GM23338 (cell line): ENCODE data around the gene P3R3URF. TPM values are rescaled to one million over a fixed set of nuclear protein-coding genes. Genes with fewer than 3 reads are reported as not detected.
A peak's percentile ranks its signal among the peaks of the same experiment; 100 is the strongest.

Experiments
- ATAC-seq: fragments of 200-7000 bp; cut with Tn5 transposase; 3 replicates; pipeline ENCODE4 v1.9.1; 2020
- DNase-seq: peaks from one replicate; pipeline ENCODE4 v3.0.0-alpha.2; 2015; ENCODE audit warnings: low spot score
- H2AFZ ChIP-seq: fragments of 200-600 bp; sonication (generic); 2 replicates; pipeline ENCODE4 v1.8.0; 2016; ENCODE audit warnings: antibody characterized with exemption, mild to moderate bottlenecking, moderate library complexity
- H3F3A ChIP-seq: fragments of 200-600 bp; sonication (generic); replicated peaks from 2 replicates; pipeline ENCODE4 v1.8.0; 2017; ENCODE audit warnings: antibody characterized with exemption, mixed run types, low read depth
- H3K27ac ChIP-seq: fragments of 200-600 bp; sonication (generic); 2 replicates; pipeline ENCODE4 v1.6.1; 2016; ENCODE audit warnings: low read depth
- H3K27me3 ChIP-seq: fragments of 200-600 bp; sonication (generic); 2 replicates; pipeline ENCODE4 v1.8.0; 2016; ENCODE audit warnings: mild to moderate bottlenecking, mixed run types, moderate library complexity; ENCODE audit not compliant: insufficient read depth
- H3K36me3 ChIP-seq: fragments of 200-600 bp; sonication (generic); 2 replicates; pipeline ENCODE4 v1.8.0; 2016; ENCODE audit warnings: mild to moderate bottlenecking; ENCODE audit not compliant: insufficient read depth
- H3K4me1 ChIP-seq: fragments of 200-600 bp; sonication (generic); 2 replicates; pipeline ENCODE4 v1.8.0; 2016; ENCODE audit warnings: mild to moderate bottlenecking, moderate library complexity; ENCODE audit not compliant: insufficient read depth
- H3K4me2 ChIP-seq: fragments of 200-600 bp; sonication (generic); 2 replicates; pipeline ENCODE4 v1.7.1; 2017; ENCODE audit warnings: mixed run types
- H3K4me3 ChIP-seq: fragments of 200-600 bp; sonication (generic); 2 replicates; pipeline ENCODE4 v1.6.1; 2016; ENCODE audit warnings: mixed run types
- H3K79me2 ChIP-seq: fragments of 200-600 bp; sonication (generic); replicated peaks from 2 replicates; pipeline ENCODE4 v1.8.0; 2017; ENCODE audit warnings: mild to moderate bottlenecking; ENCODE audit not compliant: insufficient read depth
- H3K9me2 ChIP-seq: fragments of 200-600 bp; sonication (generic); 2 replicates; pipeline ENCODE4 v1.8.0; 2017; ENCODE audit not compliant: insufficient read depth
- H4K20me1 ChIP-seq: fragments of 200-600 bp; sonication (generic); replicated peaks from 2 replicates; pipeline ENCODE4 v1.8.0; 2017; ENCODE audit warnings: mild to moderate bottlenecking; ENCODE audit not compliant: insufficient read depth
- H3K27ac Mint-ChIP-seq: 2 replicates; pipeline ENCODE4 v1.8.0; 2020; ENCODE audit warnings: inconsistent platforms, mild to moderate bottlenecking, moderate library complexity, mixed read lengths
- H3K27me3 Mint-ChIP-seq: 3 replicates; pipeline ENCODE4 v1.8.0; 2022; ENCODE audit warnings: low read depth, mild to moderate bottlenecking, moderate library complexity, mixed read lengths, inconsistent platforms; ENCODE audit not compliant: insufficient read depth, poor library complexity
- H3K36me3 Mint-ChIP-seq: 3 replicates; pipeline ENCODE4 v1.8.0; 2021; ENCODE audit warnings: low read depth, mild to moderate bottlenecking, inconsistent platforms, moderate library complexity, mixed read lengths
- H3K4me1 Mint-ChIP-seq: 3 replicates; pipeline ENCODE4 v1.8.0; 2020; ENCODE audit warnings: mild to moderate bottlenecking, inconsistent platforms, mixed read lengths
- H3K4me3 Mint-ChIP-seq: 3 replicates; pipeline ENCODE4 v1.8.0; 2021; ENCODE audit warnings: moderate library complexity, mild to moderate bottlenecking, inconsistent platforms, mixed read lengths
- H3K9me3 Mint-ChIP-seq: 3 replicates; pipeline ENCODE4 v1.8.0; 2020; ENCODE audit warnings: moderate library complexity, mild to moderate bottlenecking, inconsistent platforms, mixed read lengths
- CREB1 ChIP-seq: fragments of 250-450 bp; sonication (Bioruptor Pico); IDR thresholded peaks from 2 replicates; pipeline ENCODE4 v1.5.0; 2020; ENCODE audit warnings: low read depth, mild to moderate bottlenecking, moderate library complexity
- JUNB ChIP-seq: IDR thresholded peaks from one replicate; pipeline ENCODE4 v1.6.1; 2016; ENCODE audit warnings: antibody characterized with exemption; ENCODE audit not compliant: unreplicated experiment
- STAT1 ChIP-seq: IDR thresholded peaks from one replicate; pipeline ENCODE4 v1.6.1; 2016; ENCODE audit warnings: antibody characterized with exemption; ENCODE audit not compliant: unreplicated experiment
- ZNF462 ChIP-seq: fragments of 250-450 bp; sonication (Bioruptor Pico); IDR thresholded peaks from 2 replicates; pipeline ENCODE4 v1.5.0; 2020; ENCODE audit warnings: mild to moderate bottlenecking, moderate library complexity
- polyA plus RNA-seq: library from polyadenylated mRNA; unstranded; fragments of >200 nt; fragmentation: Nextera tagmentation; extraction: Ambion mirVana; gene quantifications from 2 replicates; pipeline ENCODE4 v1.2.1, GENCODE V29; 2016
- total RNA-seq: library from RNA; depleted of rRNA; stranded (reverse); fragments of >200 nt; shearing (Covaris generic); gene quantifications from 2 replicates; pipeline ENCODE4 v1.2.3, GENCODE V29; 2014

The P3R3URF gene
- total and polyA plus RNA-seq, 2 experiments from 2014 or later: not detected

- no peak for TF ChIP-seq ZNF462 (CRISPR knock-in tag)
- TF ChIP-seq JUNB: no peak
- no peak for TF ChIP-seq STAT1
Measured at GRCh38 chr1:46221749-46222148, 45.5 kb upstream of the P3R3URF start (continued).

- H3K4me2 ChIP-seq: no peak overlapping the region
- no peaks in the 10 kb centered on the region for H3K9me3 Mint-ChIP-seq
- no peaks in the 10 kb centered on the region for H3K79me2 ChIP-seq
- peaks cover 36% of the 10 kb centered on the region for H3K4me1 Mint-ChIP-seq
- ATAC-seq (no peak), DNase-seq (no peak)
- no peak overlapping the region for H3K4me3 Mint-ChIP-seq
- no peak overlapping the region for H3K27ac Mint-ChIP-seq
- H3K36me3 ChIP-seq: no peaks in the 10 kb centered on the region
- no peaks in the 10 kb centered on the region; the same call in 2 of the 3 replicates for H3K36me3 Mint-ChIP-seq
- TF ChIP-seq STAT1: no peak
- TF ChIP-seq CREB1 (CRISPR knock-in tag): peak; percentile 22; the same call in 1 of the 2 replicates
- H3K27me3 Mint-ChIP-seq: peaks cover 14% of the 10 kb centered on the region
- H3K27me3 ChIP-seq: no peaks in the 10 kb centered on the region
- peaks cover 29% of the 10 kb centered on the region for H3K4me1 ChIP-seq
- no peak overlapping the region for H2AFZ ChIP-seq
- H3K4me3 ChIP-seq: no peak overlapping the region
- 0 out of 2 replicates have a peak, but pooled peaks cover 6% of the 10 kb centered on the region for H3K9me2 ChIP-seq
- no peaks in the 10 kb centered on the region for H4K20me1 ChIP-seq
- H3K27ac ChIP-seq: peak overlapping the region; percentile 66; the same call in 1 of the 2 replicates
- H3F3A ChIP-seq: 0 out of 2 replicates have a peak, but pooled peaks cover 6% of the 10 kb centered on the region
Measured at GRCh38 chr1:46220808-46221207, 44.5 kb upstream of the P3R3URF start.
